Activated CD4-positive, alpha-beta T cell treated with anti-CD3 and anti-CD28 coated beads, Interleukin-2, amount 10 ng/mL, durations not matched to agents 24 days and 14 days (primary cell): ENCODE results near the gene POLR1A. TPM values are rescaled to one million over a fixed set of nuclear protein-coding genes. Genes with fewer than 3 reads are reported as not detected.

Experiments
- DNase-seq: peaks from one replicate; pipeline ENCODE4 v3.0.0; 2022
- H3K27ac Mint-ChIP-seq: one replicate; pipeline ENCODE4 v1.8.0; 2022; ENCODE audit warnings: mild to moderate bottlenecking, mixed read lengths
- H3K27me3 Mint-ChIP-seq: one replicate; pipeline ENCODE4 v1.8.0; 2022; ENCODE audit warnings: mixed read lengths
- H3K36me3 Mint-ChIP-seq: one replicate; pipeline ENCODE4 v1.8.0; 2022; ENCODE audit warnings: low read depth, mild to moderate bottlenecking, mixed read lengths
- H3K4me1 Mint-ChIP-seq: one replicate; pipeline ENCODE4 v1.8.0; 2021; ENCODE audit warnings: mixed read lengths
- H3K4me3 Mint-ChIP-seq: one replicate; pipeline ENCODE4 v1.8.0; 2022; ENCODE audit warnings: mild to moderate bottlenecking, moderate library complexity, mixed read lengths
- H3K9me3 Mint-ChIP-seq: one replicate; pipeline ENCODE4 v1.8.0; 2021; ENCODE audit warnings: mixed read lengths
- intact Hi-C: fragments of 100-400 bp; cut with micrococcal nuclease; formaldehyde crosslinking; loops from one replicate; pipeline ENCODE4 v1.15.1; 2023
- total RNA-seq: library from RNA; stranded (reverse); gene quantifications from 2 replicates; pipeline ENCODE4 v1.2.3, GENCODE V29; 2022

The POLR1A gene
- total RNA-seq, 1 donor from 2014 or later = 73.5 TPM

DNA sequence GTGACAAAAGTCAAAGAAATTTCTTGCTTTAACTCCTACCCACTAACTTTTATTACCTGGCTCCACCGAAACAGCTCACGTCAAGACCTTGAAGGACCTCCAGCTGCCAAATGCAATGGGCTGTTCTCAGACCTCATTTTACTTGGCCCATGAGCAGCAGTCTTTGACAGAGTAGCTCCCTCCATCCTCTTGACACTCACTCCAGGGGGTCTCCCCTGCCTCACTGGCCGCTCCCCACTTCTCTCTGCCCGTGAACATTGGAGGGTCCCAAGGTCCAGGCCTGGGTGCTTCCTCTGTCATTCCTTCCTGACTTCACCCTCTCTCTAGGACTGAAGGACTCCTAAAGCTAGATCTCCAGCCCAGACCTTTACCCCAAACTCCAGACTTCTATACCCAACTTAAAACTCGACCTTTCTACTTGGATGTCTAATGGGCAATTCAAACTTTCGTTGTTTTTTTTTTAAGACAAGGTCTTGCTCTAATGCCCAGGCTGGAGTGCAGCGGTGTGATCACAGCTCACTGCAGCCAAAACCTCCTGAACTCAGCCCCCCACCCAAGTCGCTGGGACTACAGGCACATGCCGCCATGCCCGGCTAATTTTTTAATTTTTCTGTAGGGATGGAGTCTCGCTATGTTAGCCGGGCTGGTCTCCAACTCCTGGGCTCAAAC is 124.0 kb downstream of the POLR1A start:
- no peak for DNase-seq
- H3K4me1 Mint-ChIP-seq = peaks cover 2% of the 10 kb centered on the region
- H3K27ac Mint-ChIP-seq = no peak overlapping the region
- no peak overlapping the region for H3K4me3 Mint-ChIP-seq
- H3K27me3 Mint-ChIP-seq = peaks cover 17% of the 10 kb centered on the region
- no peaks in the 10 kb centered on the region for H3K9me3 Mint-ChIP-seq
- no peaks in the 10 kb centered on the region for H3K36me3 Mint-ChIP-seq
- intact Hi-C loops = no loop called here

DNA sequence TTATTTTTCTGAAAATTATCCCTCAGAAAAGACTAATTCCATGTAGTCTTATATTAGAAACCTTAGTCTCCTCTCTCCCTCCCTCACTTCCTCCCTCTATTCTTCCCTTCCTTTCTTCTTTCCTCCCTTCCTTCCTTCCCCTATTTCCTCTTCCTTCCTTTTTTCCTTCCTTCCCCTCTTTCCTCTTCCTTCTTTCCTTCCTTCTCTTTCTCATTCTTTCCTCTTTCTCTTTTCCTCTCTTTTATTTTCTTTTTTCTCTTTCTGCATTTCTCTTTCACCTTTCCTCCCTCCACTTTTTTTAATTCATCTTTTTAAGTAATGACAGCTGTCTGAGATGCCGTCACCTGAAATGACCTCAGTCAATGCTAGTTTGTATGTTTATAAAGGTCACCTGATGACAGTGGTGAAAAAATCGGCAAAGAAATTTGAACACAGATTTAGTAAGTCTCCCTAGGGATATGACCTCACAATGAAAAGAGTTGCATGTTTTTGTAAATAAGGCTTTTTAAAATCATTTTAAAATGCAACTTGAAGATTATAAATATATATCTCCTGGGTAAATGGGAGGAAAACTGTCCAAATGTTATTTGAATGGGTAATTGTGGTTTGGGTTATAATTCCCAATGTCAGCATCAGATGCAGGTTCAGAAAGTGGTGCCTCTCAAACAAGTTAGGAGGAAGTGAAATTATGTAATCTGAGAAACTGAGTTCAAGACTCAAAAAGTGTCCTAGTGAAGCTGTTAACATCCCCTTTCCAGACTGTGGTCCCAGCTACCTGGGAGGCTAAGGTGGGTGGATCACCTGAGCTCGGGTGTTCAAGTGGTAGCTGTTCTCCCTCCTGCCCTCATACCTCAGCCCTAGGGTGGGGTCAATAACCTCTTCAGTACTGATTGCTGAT is 126.6 kb downstream of the POLR1A start:
- peaks cover 22% of the 10 kb centered on the region for H3K27me3 Mint-ChIP-seq
- intact Hi-C loops = no loop called here
- H3K9me3 Mint-ChIP-seq = no peaks in the 10 kb centered on the region
- H3K27ac Mint-ChIP-seq = no peak overlapping the region
- no peak for DNase-seq
- H3K4me1 Mint-ChIP-seq = peaks cover 2% of the 10 kb centered on the region
- no peak overlapping the region for H3K4me3 Mint-ChIP-seq
- no peaks in the 10 kb centered on the region for H3K36me3 Mint-ChIP-seq

DNA sequence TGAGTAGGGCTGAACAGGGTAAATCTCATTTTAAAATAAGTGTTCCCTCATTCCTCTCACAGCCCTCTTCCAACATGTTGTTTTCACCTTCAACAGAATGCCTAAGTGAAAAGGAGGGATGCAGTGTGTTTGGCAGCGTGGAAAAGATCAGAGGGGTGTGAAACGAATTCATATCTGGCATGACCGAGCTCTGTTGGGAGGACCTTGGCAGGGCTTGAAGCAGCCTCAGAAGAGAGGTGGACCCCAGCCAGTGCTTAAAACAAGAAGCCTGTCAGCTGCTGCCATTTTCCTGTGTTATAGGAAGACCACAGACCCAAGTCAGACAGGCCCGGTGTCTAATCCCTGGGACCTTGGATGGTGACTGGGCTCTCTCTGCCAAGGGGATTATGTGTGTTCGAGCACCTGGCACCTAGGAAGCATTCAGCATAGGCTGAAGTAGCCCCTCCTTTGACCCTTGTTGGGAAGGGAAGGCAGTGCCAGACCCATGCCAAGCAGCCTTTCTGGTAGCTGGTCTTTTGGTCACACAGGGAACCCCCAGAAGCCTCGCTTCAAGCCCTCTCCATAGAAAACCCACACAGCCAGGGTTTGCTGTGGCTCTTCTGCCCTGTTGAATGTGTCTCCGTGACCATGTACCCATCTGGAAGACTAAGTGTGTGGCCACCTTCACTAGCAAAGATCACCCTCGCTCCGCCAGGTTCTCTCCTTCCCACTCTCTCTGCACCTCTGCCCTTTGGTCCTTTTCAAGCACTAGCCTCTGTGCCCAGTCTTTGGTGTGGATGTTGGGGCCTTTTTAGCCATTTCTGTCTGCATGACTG is 129.4 kb downstream of the POLR1A start:
- peaks cover 23% of the 10 kb centered on the region for H3K27me3 Mint-ChIP-seq
- H3K36me3 Mint-ChIP-seq = peaks cover 2% of the 10 kb centered on the region
- H3K9me3 Mint-ChIP-seq = peaks cover 13% of the 10 kb centered on the region
- peaks cover 2% of the 10 kb centered on the region for H3K4me1 Mint-ChIP-seq
- H3K4me3 Mint-ChIP-seq = no peak overlapping the region
- intact Hi-C loops = no loop called here
- DNase-seq = no peak
- H3K27ac Mint-ChIP-seq = no peak overlapping the region

DNA sequence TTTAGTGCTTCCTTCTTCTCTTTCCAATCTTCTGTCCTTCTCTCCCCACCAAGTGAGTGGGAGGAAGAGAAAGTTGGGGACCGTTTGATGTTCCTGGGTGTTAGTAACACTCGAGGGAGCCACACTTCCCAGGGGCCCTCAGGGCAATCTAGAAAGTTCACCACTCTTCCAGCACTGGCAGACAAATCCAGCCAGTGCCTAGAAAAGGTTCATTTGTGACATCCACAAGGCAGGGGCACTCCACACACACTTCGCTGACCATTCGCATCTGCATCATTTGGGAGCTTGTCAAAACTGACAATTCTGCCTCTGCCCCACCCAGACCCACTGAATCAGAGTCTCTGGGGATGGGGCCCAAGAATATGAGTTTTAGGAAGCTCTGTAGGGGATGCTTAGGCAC is 130.1 kb downstream of the POLR1A start:
- Mint-ChIP-seq H3K36me3 (peaks cover 2% of the 10 kb centered on the region), H3K9me3 (peaks cover 17% of the 10 kb centered on the region), H3K27ac (no peak overlapping the region), H3K4me3 (no peak overlapping the region), H3K27me3 (peaks cover 23% of the 10 kb centered on the region), H3K4me1 (peaks cover 2% of the 10 kb centered on the region)
- no peak for DNase-seq
- intact Hi-C loops = no loop called here

DNA sequence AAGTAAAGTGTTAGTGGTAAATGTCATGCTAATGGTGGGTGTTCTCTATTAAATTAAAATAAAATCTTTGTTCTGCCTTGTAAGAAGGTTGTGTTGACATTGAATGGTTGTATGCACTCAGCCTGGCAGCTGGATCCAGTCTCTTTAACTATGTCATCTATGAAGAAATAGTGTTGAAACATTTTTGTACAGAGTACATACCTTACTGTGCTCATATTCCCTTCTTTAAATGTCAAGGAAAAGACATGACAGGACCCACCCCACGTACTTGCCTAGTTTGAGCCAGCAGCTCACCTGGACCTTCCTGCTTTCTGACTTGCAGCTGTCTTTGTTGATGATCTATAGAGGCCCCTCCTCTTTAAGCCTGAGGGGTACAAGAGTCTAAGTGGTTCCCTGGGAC is 131.3 kb downstream of the POLR1A start:
- peaks cover 17% of the 10 kb centered on the region for H3K9me3 Mint-ChIP-seq
- H3K27me3 Mint-ChIP-seq = peaks cover 18% of the 10 kb centered on the region
- intact Hi-C loops = no loop called here
- no peak overlapping the region for H3K27ac Mint-ChIP-seq
- no peak overlapping the region for H3K4me3 Mint-ChIP-seq
- no peaks in the 10 kb centered on the region for H3K4me1 Mint-ChIP-seq
- no peak for DNase-seq
- peaks cover 2% of the 10 kb centered on the region for H3K36me3 Mint-ChIP-seq

DNA sequence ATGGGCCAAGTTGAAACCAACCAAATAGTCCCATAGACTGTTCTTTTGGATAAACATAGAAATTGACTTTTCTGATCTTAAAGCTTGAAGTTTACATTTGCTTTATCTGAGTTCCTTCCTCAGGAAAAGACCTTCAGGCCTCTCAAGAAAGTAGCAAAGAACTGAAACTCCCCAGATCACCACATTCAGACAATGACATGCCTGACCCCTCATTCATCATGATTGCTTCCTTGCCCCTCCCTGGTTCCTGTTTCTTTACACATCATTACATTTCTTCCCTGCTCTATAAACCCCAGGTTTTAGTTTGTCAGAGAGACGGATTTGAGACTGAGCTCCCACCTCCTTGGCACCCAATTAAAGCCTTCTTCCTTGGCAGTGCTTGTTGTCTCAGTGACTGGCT is 133.3 kb downstream of the POLR1A start:
- no peak for DNase-seq
- intact Hi-C loops = no loop called here
- no peak overlapping the region for H3K4me3 Mint-ChIP-seq
- H3K27me3 Mint-ChIP-seq = peaks cover 14% of the 10 kb centered on the region
- H3K36me3 Mint-ChIP-seq = peaks cover 2% of the 10 kb centered on the region
- H3K4me1 Mint-ChIP-seq = no peaks in the 10 kb centered on the region
- H3K9me3 Mint-ChIP-seq = peaks cover 17% of the 10 kb centered on the region
- H3K27ac Mint-ChIP-seq = no peak overlapping the region

DNA sequence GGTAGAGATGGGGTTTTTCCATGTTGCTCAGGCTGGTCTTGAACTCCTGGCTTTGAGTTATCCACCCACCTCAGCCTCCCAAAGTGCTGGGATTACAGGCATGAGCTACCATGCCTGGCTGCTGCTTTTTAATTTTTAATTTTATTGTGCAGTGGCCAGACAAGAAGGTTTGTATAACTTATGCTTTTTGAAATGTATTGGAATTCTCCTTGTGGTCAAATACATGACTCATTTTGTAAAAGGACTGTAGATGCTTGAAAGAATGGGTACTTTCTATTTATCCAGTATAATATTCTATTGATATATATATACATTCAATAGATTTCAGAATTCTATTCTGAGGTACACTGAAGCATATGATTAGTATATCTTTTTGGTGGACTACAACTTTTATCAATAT is 134.3 kb downstream of the POLR1A start:
- Mint-ChIP-seq H3K27me3 (peaks cover 14% of the 10 kb centered on the region), H3K36me3 (peaks cover 2% of the 10 kb centered on the region), H3K9me3 (peaks cover 21% of the 10 kb centered on the region), H3K4me3 (no peak overlapping the region), H3K27ac (no peak overlapping the region), H3K4me1 (no peaks in the 10 kb centered on the region)
- intact Hi-C loops = no loop called here
- DNase-seq = peak; percentile 6

Other genes starting within 250 kb of the POLR1A start
- 13.3 and 14.6 TPM in 2 replicates for gene ST3GAL5, start 216.9 kb downstream of the POLR1A start, total RNA-seq
- gene PTCD3, start 349 bp upstream of the POLR1A start, total RNA-seq = 169 and 177 TPM in 2 replicates
- gene IMMT, start 89.6 kb upstream of the POLR1A start, total RNA-seq = 181 and 188 TPM in 2 replicates
- gene MRPL35, start 93.6 kb upstream of the POLR1A start, total RNA-seq = 65.0 and 72.7 TPM in 2 replicates
- gene REEP1, start 231.7 kb upstream of the POLR1A start, total RNA-seq = 0.19 and 0.44 TPM in 2 replicates